IPS DF 6.9 (cell line): ENCODE results near the gene TMEM184C.

Experiments
- DNase-seq: peaks from one replicate; pipeline ENCODE4 v3.0.0-alpha.2; 2013; ENCODE audit warnings: low read depth, low spot score
- H3K27ac ChIP-seq: one replicate; pipeline ENCODE4 v1.5.1; 2013; ENCODE audit warnings: low read length, control low read depth
- H3K27me3 ChIP-seq: 2 replicates; pipeline ENCODE4 v1.6.1; 2013; ENCODE audit warnings: mild to moderate bottlenecking, low read length; ENCODE audit not compliant: control insufficient read depth, insufficient read depth
- H3K36me3 ChIP-seq: 2 replicates; pipeline ENCODE4 v1.6.1; 2013; ENCODE audit warnings: low read length; ENCODE audit not compliant: control insufficient read depth, insufficient read depth
- H3K4me1 ChIP-seq: 2 replicates; pipeline ENCODE4 v1.6.1; 2013; ENCODE audit warnings: low read length; ENCODE audit not compliant: control insufficient read depth, insufficient read depth
- H3K4me3 ChIP-seq: 2 replicates; pipeline ENCODE4 v1.5.1; 2013; ENCODE audit warnings: mild to moderate bottlenecking, low read length
- H3K9me3 ChIP-seq: 2 replicates; pipeline ENCODE4 v1.6.1; 2013; ENCODE audit warnings: low read length, inconsistent platforms; ENCODE audit not compliant: control insufficient read depth, insufficient read depth
- WGBS: extraction: QIAGEN DNeasy Blood & Tissue Kit; methylation state at CpG from one replicate; pipeline ENCODE4 v1.1.7; 2013; ENCODE audit warnings: mixed read lengths, missing lambda C conversion rate; ENCODE audit not compliant: insufficient read length, insufficient coverage; 5-methylcytosine and 5-hydroxymethylcytosine counted together

Gene TMEM184C

GRCh38 chr4:147683717-147684700 lies 66.8 kb downstream of the TMEM184C start, which contains the start of gene PRMT9:
Gene PRMT9, minus strand, starts transcription at chr4:147684163. Its CDS starts 176 bp downstream, at chr4:147683987.
- Histone ChIP-seq H3K27ac (no peak within 1 kb of the TSS), H3K4me1 (no peaks in the 10 kb centered on the region), H3K4me3 (peak within 1 kb of the TSS; percentile 73), H3K27me3 (no peaks in the 10 kb centered on the region), H3K9me3 (no peaks in the 10 kb centered on the region), H3K36me3 (no peaks in the 10 kb centered on the region)
- DNase-seq, result peak; percentile 82
- WGBS, result no CpG with 5 or more reads among the region's 69 CpGs

GRCh38 chr4:147689067-147689466 lies 71.9 kb downstream of the TMEM184C start:
- Histone ChIP-seq H3K4me3 (no peak overlapping the region), H3K27ac (no peak overlapping the region), H3K4me1 (no peaks in the 10 kb centered on the region), H3K36me3 (no peaks in the 10 kb centered on the region), H3K9me3 (no peaks in the 10 kb centered on the region), H3K27me3 (no peaks in the 10 kb centered on the region)
- WGBS, result no CpG with 5 or more reads among the region's 4 CpGs
- no peak for DNase-seq

- H3K27me3 ChIP-seq, result no peaks in the 10 kb centered on the region
- no CpG with 5 or more reads among the region's 2 CpGs for WGBS
Measured at GRCh38 chr4:147691820-147692219, 74.6 kb downstream of the TMEM184C start.

GRCh38 chr4:147693218-147693617 lies 76.0 kb downstream of the TMEM184C start:
- Histone ChIP-seq H3K36me3 (no peaks in the 10 kb centered on the region), H3K4me1 (no peaks in the 10 kb centered on the region), H3K9me3 (no peaks in the 10 kb centered on the region), H3K4me3 (no peak overlapping the region), H3K27me3 (no peaks in the 10 kb centered on the region), H3K27ac (no peak overlapping the region)
- WGBS, result no CpG with 5 or more reads among the region's 3 CpGs
- no peak for DNase-seq

More at GRCh38 chr4:147691820-147692219, 74.6 kb downstream of the TMEM184C start:
- Histone ChIP-seq H3K4me1 (no peaks in the 10 kb centered on the region), H3K9me3 (no peaks in the 10 kb centered on the region), H3K27ac (no peak overlapping the region), H3K36me3 (no peaks in the 10 kb centered on the region), H3K4me3 (no peak overlapping the region)
- DNase-seq, result no peak

- no peak overlapping the region for H3K4me3 ChIP-seq
- no peak for DNase-seq
- no peaks in the 10 kb centered on the region for H3K27me3 ChIP-seq
- no peaks in the 10 kb centered on the region for H3K9me3 ChIP-seq
- no peaks in the 10 kb centered on the region for H3K4me1 ChIP-seq
- H3K36me3 ChIP-seq, result no peaks in the 10 kb centered on the region
- WGBS, result no CpG with 5 or more reads among the region's 1 CpG
- no peak overlapping the region for H3K27ac ChIP-seq
Measured at GRCh38 chr4:147696866-147697265, 79.7 kb downstream of the TMEM184C start.

GRCh38 chr4:147704846-147705245 lies 87.6 kb downstream of the TMEM184C start:
- no peak overlapping the region for H3K27ac ChIP-seq
- H3K27me3 ChIP-seq, result no peaks in the 10 kb centered on the region
- H3K4me1 ChIP-seq, result no peaks in the 10 kb centered on the region
- H3K9me3 ChIP-seq, result no peaks in the 10 kb centered on the region
- WGBS, result no CpG with 5 or more reads among the region's 1 CpG
- no peaks in the 10 kb centered on the region for H3K36me3 ChIP-seq
- DNase-seq, result no peak
- no peak overlapping the region for H3K4me3 ChIP-seq

- H3K4me1 ChIP-seq, result no peaks in the 10 kb centered on the region
- H3K4me3 ChIP-seq, result no peak overlapping the region
- no peak overlapping the region for H3K27ac ChIP-seq
- H3K27me3 ChIP-seq, result no peaks in the 10 kb centered on the region
- DNase-seq, result no peak
- no peaks in the 10 kb centered on the region for H3K36me3 ChIP-seq
- WGBS, result no CpG with 5 or more reads among the region's 7 CpGs
- H3K9me3 ChIP-seq, result no peaks in the 10 kb centered on the region
Measured at GRCh38 chr4:147707892-147708672, 90.9 kb downstream of the TMEM184C start.

- Histone ChIP-seq H3K27me3 (no peaks in the 10 kb centered on the region), H3K9me3 (no peaks in the 10 kb centered on the region), H3K36me3 (no peaks in the 10 kb centered on the region), H3K4me3 (no peak overlapping the region), H3K4me1 (no peaks in the 10 kb centered on the region), H3K27ac (no peak overlapping the region)
- no CpG with 5 or more reads among the region's 5 CpGs for WGBS
- DNase-seq, result no peak
Measured at GRCh38 chr4:147709999-147710398, 92.8 kb downstream of the TMEM184C start.

GRCh38 chr4:147714575-147715401 lies 97.6 kb downstream of the TMEM184C start:
- H3K9me3 ChIP-seq, result no peaks in the 10 kb centered on the region
- no peak overlapping the region for H3K27ac ChIP-seq
- no peaks in the 10 kb centered on the region for H3K4me1 ChIP-seq
- no peaks in the 10 kb centered on the region for H3K27me3 ChIP-seq
- H3K4me3 ChIP-seq, result no peak overlapping the region
- no CpG with 5 or more reads among the region's 8 CpGs for WGBS
- no peak for DNase-seq
- H3K36me3 ChIP-seq, result no peaks in the 10 kb centered on the region

- H3K9me3 ChIP-seq, result no peaks in the 10 kb centered on the region
- H3K27me3 ChIP-seq, result no peaks in the 10 kb centered on the region
- WGBS, result no CpG with 5 or more reads among the region's 1 CpG
- DNase-seq, result no peak
- H3K36me3 ChIP-seq, result no peaks in the 10 kb centered on the region
- H3K4me1 ChIP-seq, result no peaks in the 10 kb centered on the region
- H3K4me3 ChIP-seq, result no peak overlapping the region
- H3K27ac ChIP-seq, result no peak overlapping the region
Measured at GRCh38 chr4:147717878-147718277, 100.7 kb downstream of the TMEM184C start.
